GM15510 (cell line): Measurements from ENCODE around the gene AGXT.

Experiments
- POLR2A ChIP-seq: IDR thresholded peaks from 3 replicates; pipeline ENCODE4 v1.6.1; 2011; ENCODE audit warnings: borderline replicate concordance; ENCODE audit not compliant: insufficient read length; ENCODE audit errors: extremely low read depth

Gene AGXT

DNA sequence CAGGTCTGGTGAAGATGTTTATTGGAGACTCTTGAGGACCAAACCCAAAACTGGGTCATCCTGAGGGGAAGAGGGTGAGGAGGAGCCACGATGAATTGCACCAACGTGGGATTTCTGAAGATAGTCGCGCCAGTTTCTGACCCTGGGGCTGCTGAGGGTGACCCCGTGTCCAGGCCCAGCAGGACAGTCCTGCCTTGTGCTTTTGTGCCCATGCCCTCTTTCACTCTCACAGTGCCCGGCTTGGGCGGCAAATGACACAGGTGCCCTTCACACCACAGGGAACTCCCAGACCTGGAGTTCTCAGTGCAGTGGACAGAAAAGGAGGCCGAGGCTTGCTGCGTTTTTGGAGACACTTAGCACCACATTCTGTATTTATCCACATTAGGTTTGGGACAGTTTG lies 33.1 kb upstream of the AGXT start:
- TF ChIP-seq POLR2A = no peak

DNA sequence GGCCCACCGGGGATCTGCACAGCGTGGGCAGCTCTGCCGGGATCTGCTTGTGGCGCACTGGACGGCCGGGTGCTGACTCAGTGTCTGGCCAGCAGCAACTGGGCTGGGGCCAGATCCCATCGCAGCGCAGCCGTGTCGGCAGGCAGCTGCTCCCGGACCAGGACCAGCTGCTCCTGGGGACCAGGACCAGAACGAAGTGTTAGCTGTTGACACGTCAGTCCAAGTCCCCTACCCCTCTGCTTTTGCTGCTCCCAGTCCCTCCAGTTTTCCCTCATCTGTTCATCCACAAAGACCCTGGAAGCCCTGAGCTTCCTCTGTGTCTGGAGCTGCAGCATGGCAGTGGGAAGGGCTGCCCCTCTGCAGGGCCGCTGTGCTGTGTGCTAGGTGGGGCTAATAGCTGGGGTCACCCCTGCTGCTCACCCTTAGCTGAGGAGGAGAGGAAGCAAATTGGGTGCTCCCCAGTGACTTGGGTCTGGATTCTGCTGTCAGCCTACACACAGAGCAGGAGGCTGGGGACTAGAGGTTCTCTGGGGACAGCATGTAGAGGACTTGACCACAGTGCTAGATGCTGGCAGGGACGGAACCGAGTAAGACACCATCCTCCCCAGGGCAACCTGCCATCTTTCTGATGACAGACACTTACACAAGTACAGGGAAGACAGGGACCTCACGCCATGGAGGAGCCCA lies 31.7 kb upstream of the AGXT start:
- TF ChIP-seq POLR2A = no peak

DNA sequence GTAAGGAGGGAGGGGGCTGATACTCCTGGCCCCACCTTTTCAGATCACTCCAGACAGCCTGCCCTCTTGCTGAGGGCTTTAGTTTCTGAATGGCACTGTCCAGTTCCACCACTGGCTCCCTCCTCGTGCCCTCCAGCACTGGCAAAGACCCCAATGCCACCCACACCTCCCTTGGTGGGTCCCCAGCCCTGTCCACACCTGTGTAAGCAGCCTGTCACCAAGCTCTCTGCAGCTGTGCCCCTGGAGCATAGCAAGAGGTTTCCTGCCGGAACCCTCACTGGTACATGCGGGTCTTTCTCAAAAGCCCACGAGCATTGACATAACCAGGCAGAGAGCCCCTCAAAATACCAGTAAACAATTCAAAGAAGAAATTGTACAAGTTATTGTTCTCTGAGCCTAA lies 31.0 kb upstream of the AGXT start:
- TF ChIP-seq POLR2A = no peak

DNA sequence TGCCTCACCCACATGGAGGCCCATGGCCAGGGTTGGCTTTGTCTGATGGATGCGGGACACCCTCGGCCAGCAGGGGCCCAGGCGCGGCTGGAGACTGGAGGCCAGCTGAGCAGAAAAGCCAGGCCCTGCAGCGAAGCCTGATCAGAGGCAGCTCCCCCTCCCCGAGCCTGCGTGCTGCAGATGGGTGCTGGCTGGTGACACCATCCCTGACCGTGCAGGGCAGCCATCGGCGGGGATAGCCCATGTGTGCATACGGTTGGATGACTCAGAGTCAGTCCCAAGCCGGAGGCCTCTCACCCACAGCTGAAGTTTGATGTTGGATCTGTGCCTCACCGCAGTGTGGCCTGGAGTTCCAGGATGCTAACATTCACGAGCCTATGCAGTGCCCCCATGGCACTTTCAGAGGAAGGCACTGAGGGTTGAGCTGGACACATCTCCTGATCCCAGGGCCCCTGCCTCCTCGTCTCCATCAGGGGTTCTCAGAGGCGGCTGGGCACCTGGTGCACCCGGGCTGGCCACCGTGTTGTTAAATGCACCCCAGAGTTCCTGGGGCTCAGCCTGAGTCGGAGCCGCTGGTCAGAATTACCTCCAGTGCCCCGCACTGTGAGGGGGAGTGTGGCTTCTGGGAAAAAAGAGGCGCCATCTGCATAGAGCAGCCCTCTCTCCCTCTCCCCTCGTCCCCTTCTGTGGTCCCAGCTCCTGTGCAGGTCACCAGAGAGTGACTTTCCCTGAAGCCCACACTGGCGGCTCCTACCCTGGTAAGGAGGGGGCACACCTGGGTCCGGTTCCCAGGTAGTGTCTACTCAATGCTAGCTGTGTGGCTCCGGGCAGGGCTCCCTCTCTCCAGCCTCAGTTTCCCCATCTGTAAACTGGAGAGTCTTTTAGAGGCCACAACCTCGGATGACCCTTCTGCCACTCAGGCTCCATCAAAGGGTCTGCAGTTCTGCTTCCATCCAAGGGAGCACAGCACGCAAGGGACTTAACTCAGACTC lies 29.2 kb upstream of the AGXT start:
- TF ChIP-seq POLR2A = no peak

DNA sequence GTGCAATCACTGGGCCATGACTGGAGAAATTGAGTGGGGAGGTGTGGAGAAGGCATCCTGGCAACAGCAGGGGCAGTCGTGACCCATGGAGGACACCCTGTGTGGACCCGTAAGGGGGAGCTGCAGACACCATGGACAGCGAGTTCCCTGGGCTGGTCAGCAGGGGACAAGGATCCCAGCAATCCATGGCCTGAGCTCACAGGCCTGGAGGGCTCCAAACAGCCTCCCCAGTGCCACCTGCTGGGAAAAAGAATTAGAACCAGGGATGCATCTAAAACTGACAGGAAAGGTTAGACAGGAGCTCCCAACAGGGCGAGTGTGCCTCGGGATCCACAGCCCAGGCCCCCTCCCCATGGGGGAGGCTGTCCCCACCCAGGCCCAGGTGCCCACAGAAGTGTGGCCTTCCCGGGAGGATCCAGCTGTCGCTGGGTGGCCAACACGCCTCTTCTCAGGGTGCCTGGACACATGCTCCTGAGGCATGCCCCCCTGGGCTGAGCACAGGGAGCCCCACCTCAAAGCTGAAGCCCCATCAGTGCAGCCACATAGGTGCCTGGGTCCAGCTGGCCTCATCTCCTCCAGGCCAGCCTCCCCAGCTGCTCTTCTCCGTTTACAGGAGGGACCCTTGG lies 28.1 kb upstream of the AGXT start:
- no peak for TF ChIP-seq POLR2A

DNA sequence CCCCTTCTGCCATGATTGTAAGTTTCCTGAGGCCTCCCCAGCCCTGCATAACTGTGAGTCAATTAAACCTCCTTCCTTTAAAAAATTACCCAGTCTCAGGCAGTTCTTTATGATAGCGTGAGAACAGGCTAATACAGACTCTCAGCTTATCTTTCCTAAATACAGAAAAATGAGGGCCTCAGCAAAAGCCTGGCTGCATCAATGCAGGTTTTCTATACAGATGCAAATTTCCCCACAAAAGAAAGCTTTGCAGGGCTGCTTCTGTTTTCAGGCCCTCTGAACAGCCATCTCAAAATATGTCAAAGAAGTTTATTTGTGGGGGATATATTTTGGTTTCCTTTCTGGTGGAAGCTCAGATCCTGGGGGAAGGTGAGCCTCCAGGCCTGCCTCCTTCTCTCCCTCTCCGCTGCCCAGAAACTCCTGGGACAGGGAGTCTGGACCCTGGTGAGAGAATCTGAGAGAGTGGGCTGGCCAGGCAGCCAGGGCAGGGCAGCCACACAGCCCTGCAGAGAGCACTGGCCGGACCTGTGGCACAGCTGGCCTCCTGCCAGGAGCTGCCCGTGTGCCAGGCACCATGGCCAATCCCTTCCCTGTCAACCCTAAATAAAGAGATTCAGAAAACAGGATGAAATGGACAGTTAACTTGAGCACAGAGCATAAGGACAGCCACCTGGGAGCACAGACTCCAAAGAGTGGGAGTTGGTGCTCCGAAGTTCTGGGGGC lies 21.6 kb upstream of the AGXT start:
- TF ChIP-seq POLR2A = no peak

DNA sequence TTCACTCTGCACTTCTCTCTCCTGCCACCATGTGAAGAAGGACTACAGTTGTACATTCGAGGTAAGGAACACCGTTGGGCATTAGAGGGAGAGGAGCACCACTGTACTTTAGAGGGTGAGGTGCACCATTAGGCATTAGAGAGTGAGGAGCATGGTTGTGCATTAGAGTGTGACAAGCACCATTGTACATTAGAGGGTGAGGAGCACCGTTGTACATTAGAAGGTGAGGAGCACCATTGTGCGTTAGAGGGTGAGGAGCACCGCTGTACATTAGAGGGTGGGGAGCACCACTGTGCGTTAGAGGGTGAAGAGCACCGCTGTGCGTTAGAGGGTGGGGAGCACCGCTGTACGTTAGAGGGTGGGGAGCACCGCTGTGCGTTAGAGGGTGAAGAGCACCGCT lies 20.8 kb upstream of the AGXT start:
- TF ChIP-seq POLR2A = no peak

DNA sequence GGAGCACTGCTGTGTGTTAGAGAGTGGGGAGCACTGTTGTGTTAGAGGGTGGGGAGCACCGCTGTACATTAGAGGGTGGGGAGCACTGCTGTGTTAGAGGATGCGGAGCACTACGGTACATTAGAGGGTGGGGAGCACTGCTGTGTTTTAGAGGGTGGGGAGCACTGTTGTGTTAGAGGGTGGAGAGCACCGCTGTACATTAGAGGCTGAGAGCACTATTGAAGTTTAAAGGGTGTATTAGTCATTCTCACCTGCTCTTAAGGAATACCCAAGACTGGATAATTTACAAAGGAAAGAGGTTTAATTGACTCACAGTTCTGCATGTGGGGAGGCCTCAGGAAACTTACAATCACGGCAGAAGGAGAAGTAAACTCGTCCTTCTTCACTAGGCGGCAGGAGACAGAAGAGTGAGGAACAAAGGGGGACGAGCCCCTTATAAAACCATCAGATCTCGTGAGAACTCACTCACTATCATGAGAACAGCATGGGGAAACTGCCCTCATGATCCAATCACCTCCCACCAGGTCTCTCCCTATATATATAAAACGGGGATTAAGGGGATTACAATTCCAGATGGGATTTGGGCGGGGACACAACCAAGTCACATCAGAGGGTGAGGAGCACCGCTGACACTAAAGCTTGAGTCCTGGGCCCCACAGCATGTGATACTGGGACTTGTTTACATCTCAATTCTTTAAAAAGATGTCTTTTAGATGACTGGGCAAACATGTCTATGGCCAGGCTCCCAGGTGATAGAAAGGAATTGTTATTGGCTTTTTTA lies 19.5 kb upstream of the AGXT start:
- no peak for TF ChIP-seq POLR2A

DNA sequence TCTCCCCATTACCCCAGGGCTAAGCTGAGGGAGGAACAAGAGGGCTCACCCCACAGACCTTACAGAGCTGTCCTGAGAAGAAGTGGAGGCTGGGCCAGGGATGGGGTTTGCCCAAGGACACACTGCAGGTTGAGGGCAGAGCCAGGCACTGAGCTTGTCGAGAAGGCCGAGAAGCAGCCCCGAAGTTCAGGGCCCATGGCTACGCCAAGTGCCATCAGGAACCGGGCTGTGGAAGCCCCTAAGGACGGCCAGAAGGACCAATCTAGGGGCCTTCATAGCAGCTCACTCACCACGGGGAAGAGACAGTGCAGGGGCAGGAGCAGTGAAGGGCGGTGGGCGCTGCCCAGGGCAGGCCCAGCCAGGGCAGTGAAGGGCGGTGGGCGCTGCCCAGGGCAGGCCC lies 18.6 kb upstream of the AGXT start:
- TF ChIP-seq POLR2A = no peak

DNA sequence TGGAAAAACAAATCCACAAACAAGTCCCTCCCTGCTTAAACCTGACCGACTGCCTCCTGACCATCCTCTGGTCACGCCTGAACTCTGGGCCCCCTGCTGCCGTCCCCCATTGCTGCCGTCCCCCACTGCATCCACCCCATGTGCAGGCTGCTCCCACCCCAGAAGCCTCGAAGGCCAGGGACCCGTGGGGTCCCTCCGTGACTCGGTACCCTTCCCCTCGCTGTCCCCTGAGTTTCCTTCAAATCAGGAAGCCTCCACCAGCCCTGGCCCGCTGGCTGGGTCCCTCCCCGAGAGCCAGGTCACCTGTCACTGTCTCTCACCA lies 17.9 kb upstream of the AGXT start:
- no peak for TF ChIP-seq POLR2A

DNA sequence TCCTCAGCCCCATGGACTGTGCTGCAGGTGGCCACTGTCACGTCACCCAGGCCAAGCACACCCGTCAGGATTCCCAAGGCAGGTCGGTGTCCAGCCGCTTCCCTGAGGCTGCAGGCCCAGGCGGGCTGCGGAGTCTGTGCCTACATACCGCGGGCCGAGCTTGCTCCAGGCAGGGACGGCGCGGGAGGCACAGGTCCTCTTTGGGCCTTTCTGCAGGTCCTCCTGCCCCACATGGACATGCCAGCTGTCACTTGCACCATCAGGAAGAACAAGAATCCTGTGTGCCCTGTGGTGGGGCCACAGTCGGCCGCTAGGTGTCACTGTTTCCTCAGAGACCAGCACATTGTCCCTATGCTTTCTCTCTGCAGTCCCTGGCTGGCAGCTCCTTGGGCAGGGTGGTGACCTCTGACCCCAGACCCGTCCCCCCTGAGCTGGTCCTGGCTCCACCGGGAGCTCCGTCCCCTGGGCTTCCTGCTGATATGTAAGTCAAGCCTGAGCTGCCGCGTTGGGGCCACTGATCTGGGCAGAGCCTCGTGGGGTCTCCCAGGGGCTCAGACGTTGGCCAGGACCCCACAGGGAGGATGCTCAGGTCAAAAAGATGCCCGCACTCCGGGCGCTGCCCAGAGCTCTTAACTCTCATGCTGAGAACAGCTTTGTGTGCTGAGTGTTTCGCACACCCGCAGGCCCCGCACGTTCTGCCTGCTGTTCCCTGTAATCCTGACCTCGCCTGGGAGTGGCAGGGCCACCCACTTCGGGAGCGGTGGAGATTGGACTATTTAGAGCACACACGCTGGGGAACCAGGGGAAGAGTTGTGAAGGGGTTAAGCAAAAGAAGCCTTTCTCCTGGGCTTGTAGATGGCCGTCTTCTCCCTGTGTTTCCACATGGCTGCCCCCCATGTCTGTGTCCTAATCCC lies 17.3 kb upstream of the AGXT start:
- TF ChIP-seq POLR2A = no peak

DNA sequence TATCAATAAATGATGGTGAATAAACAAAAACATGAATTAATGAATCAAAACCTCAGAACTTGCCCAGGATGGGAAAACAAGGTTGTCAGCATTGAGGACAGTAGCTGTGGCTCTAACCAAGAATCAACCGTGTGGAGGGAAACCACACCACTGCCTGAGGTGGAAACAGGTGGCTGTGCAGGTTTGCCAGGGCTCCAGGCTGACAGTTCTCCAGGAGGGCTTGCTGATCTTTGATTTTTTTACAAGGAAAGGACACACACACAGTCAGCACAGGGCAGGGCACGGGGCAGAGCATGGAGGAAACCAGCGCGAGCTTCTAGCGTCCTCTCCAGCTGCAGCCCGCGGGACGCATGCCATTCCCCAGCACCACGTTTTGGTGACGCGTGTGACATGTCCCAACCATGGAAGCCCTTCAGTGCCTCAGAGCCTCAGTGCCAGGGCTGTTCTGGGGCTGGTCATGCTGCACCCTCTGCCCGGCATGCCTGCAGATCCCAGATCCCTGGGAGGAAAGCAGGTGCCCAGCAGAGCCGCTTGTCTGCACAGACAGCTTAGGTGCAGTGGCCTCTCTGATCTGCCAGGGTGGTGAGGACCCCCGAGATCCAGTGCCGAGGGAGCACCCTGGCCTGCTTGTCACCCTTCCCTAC lies 15.8 kb upstream of the AGXT start:
- no peak for TF ChIP-seq POLR2A

DNA sequence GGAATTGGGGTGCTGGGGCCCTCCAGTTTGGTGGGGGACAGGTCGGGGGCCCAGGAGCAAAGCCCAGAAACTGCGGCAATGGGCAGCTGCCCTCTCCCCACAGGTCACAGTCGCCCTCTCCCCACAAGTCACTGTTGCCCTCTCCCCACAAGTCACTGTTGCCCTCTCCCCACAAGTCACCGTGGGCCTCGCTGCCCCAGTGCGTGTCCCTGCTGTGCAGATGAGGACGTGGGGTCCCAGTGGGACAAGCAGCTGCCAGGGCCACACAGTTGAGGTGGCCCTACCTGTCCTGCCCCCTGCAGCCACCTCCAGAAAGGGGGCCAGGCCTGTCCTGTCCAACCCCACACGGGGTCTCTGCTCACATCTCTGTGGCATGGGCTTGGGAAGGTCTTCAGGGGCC lies 13.0 kb upstream of the AGXT start:
- TF ChIP-seq POLR2A = no peak
